ENCODE results near the gene TGIF1.
"Not testable (repeated sequence)": the region's sequence is repeated elsewhere in the genome, so short reads cannot be mapped to it uniquely, and the experiment has no call there.

Gene TGIF1

GRCh38 chr18:3457261-3457724 is 7.3 kb downstream of the TGIF1 start:
- DNase-seq, result no peak

GRCh38 chr18:3458378-3458777 is 8.4 kb downstream of the TGIF1 start:
- DNase-seq, result no peak

GRCh38 chr18:3458952-3459853 is 9.2 kb downstream of the TGIF1 start:
- DNase-seq, result peak; percentile 60

GRCh38 chr18:3460823-3461398 is 10.9 kb downstream of the TGIF1 start:
- DNase-seq, result no peak

- DNase-seq, result no peak
These were observed 11.7 kb downstream of the TGIF1 start for GRCh38 chr18:3461704-3462103.

GRCh38 chr18:3463051-3463450 is 13.1 kb downstream of the TGIF1 start:
- DNase-seq, result peak; percentile 79

- DNase-seq, result peak; percentile 90
These were observed 16.1 kb downstream of the TGIF1 start for GRCh38 chr18:3466045-3466444.

- DNase-seq, result no peak
These were observed 16.9 kb downstream of the TGIF1 start for GRCh38 chr18:3466872-3467271.

GRCh38 chr18:3468066-3468705 is 18.2 kb downstream of the TGIF1 start:
- DNase-seq, result no peak

GRCh38 chr18:3468833-3469232 is 18.9 kb downstream of the TGIF1 start:
- no peak for DNase-seq

- no peak for DNase-seq
These were observed 21.2 kb downstream of the TGIF1 start for GRCh38 chr18:3471141-3471648.

- DNase-seq, result not testable (repeated sequence)
These were observed 22.1 kb downstream of the TGIF1 start for GRCh38 chr18:3472121-3472520.

GRCh38 chr18:3472681-3473544 is 22.9 kb downstream of the TGIF1 start:
- no peak for DNase-seq

- DNase-seq, result no peak
These were observed 28.4 kb downstream of the TGIF1 start for GRCh38 chr18:3478262-3478978.

GRCh38 chr18:3479978-3480509 is 30.1 kb downstream of the TGIF1 start:
- no peak for DNase-seq

GRCh38 chr18:3480827-3481573 is 31.0 kb downstream of the TGIF1 start:
- no peak for DNase-seq

GRCh38 chr18:3481696-3482210 is 31.8 kb downstream of the TGIF1 start:
- no peak for DNase-seq

- no peak for DNase-seq
These were observed 32.3 kb downstream of the TGIF1 start for GRCh38 chr18:3482258-3482657.

- no peak for DNase-seq
These were observed 35.5 kb downstream of the TGIF1 start for GRCh38 chr18:3485153-3486149.

Measured in fibroblast of skin of right biceps (primary cell).